HepG2 (cell line): ENCODE results near the gene PFKL. TPM values are rescaled to one million over a fixed set of nuclear protein-coding genes. Genes with fewer than 3 reads are reported as not detected.

ENCODE experiments used
- ATRX ChIP-seq: sonication (generic); formaldehyde crosslinking; IDR thresholded peaks from 2 replicates; pipeline ENCODE4 v1.4.0; 2020; ENCODE audit warnings: missing genetic modification reagents, borderline replicate concordance
- ELF3 ChIP-seq: IDR thresholded peaks from 2 replicates; pipeline ENCODE4 v1.6.1; 2016; ENCODE audit warnings: missing genetic modification reagents, missing compliant biosample characterization
- HMG20B ChIP-seq: conservative IDR thresholded peaks from 2 replicates; pipeline ENCODE4 v1.6.1; 2016; ENCODE audit warnings: missing genetic modification reagents, missing compliant biosample characterization
- KDM5A ChIP-seq: fragments of 200-600 bp; sonication (generic); IDR thresholded peaks from 2 replicates; pipeline ENCODE4 v1.7.0; 2018; ENCODE audit warnings: antibody characterized with exemption, mild to moderate bottlenecking, low read length, borderline replicate concordance
- MYNN ChIP-seq: sonication (generic); formaldehyde crosslinking; IDR thresholded peaks from 2 replicates; pipeline ENCODE4 v1.4.0; 2020; ENCODE audit warnings: mild to moderate bottlenecking, low read depth, missing genetic modification reagents
- PHF5A ChIP-seq: IDR thresholded peaks from one replicate; pipeline ENCODE4 v1.6.1; 2018; ENCODE audit warnings: low read depth, missing genetic modification reagents; ENCODE audit not compliant: unreplicated experiment
- RAD51 ChIP-seq: fragments of 450-650 bp; IDR thresholded peaks from 2 replicates; pipeline ENCODE4 v1.6.1; 2016; ENCODE audit warnings: borderline replicate concordance
- TP53 ChIP-seq: sonication (generic); formaldehyde crosslinking; conservative IDR thresholded peaks from 2 replicates; pipeline ENCODE4 v1.4.0; 2020; ENCODE audit warnings: missing genetic modification reagents
- ZFP82 ChIP-seq: sonication (generic); formaldehyde crosslinking; IDR thresholded peaks from 2 replicates; pipeline ENCODE4 v1.5.1; 2020; ENCODE audit warnings: mild to moderate bottlenecking, missing genetic modification reagents, borderline replicate concordance
- ZNF263 ChIP-seq: sonication (generic); formaldehyde crosslinking; IDR thresholded peaks from 2 replicates; pipeline ENCODE4 v1.4.0; 2020; ENCODE audit warnings: missing genetic modification reagents
- ZNF879 ChIP-seq: sonication (generic); formaldehyde crosslinking; IDR thresholded peaks from 2 replicates; pipeline ENCODE4 v1.8.1; 2023; ENCODE audit warnings: missing genetic modification reagents
- ZNF891 ChIP-seq: sonication (generic); formaldehyde crosslinking; IDR thresholded peaks from 2 replicates; pipeline ENCODE4 v1.5.0; 2020; ENCODE audit warnings: mild to moderate bottlenecking, missing genetic modification reagents
- polyA plus RNA-seq, 8 experiments: library from polyadenylated mRNA; depleted of rRNA in 3 of 8; stranded (reverse) in 7 of 8; unstranded in 1 of 8; fragments of >200 nt; fragmentation: Illumina TruSeq in 4 of 8; extraction: Trizol in 4 of 8; gene quantifications; 2 replicates each; pipeline versions ENCODE4 v1.2.1 to v1.2.3, GENCODE V29; 2011 to 2016; ENCODE audit warnings: low read depth in 4 of 8, missing spikeins in 1 of 8, mixed read lengths in 1 of 8; ENCODE audit not compliant: insufficient read depth in 1 of 8
- total RNA-seq, 5 experiments: library from RNA; depleted of rRNA; stranded (reverse); fragments of >200 nt; fragmentation: Illumina TruSeq; extraction: Trizol; gene quantifications; 2 replicates each; pipeline ENCODE4 v1.2.3, GENCODE V29; 2016; ENCODE audit warnings: low read depth in 1 of 5
- TF ChIP-seq, protein P1 (sequence below): sonication (generic); formaldehyde crosslinking; IDR thresholded peaks from 2 replicates; pipeline ENCODE4 v1.4.0; 2020; ENCODE audit warnings: mild to moderate bottlenecking, missing genetic modification reagents, borderline replicate concordance
- TF ChIP-seq, protein P2 (sequence below): sonication (generic); formaldehyde crosslinking; conservative IDR thresholded peaks from 2 replicates; pipeline ENCODE4 v1.4.0; 2020; ENCODE audit warnings: mild to moderate bottlenecking, missing genetic modification reagents, moderate library complexity
- TF ChIP-seq, protein P3 (sequence below): IDR thresholded peaks from 2 replicates; pipeline ENCODE4 v1.4.0; 2020; ENCODE audit warnings: mild to moderate bottlenecking, missing genetic modification reagents
- TF ChIP-seq, protein P4 (sequence below): sonication (generic); formaldehyde crosslinking; IDR thresholded peaks from 2 replicates; pipeline ENCODE4 v1.8.1; 2023; ENCODE audit warnings: mild to moderate bottlenecking, missing genetic modification reagents, borderline replicate concordance
- TF ChIP-seq, protein P5 (sequence below): IDR thresholded peaks from 2 replicates; pipeline ENCODE4 v1.6.1; 2016; ENCODE audit warnings: missing compliant biosample characterization, missing genetic modification reagents, borderline replicate concordance

Gene PFKL
- total and polyA plus RNA-seq, 2 of the 13 experiments (the other 11 are each of a cell fraction or from before 2014, with no cell fraction given), result 92.8 to 106 TPM

GRCh38 chr21:44370027-44370735 is 70.3 kb downstream of the PFKL start (continued):
- TF ChIP-seq, protein P1, sequence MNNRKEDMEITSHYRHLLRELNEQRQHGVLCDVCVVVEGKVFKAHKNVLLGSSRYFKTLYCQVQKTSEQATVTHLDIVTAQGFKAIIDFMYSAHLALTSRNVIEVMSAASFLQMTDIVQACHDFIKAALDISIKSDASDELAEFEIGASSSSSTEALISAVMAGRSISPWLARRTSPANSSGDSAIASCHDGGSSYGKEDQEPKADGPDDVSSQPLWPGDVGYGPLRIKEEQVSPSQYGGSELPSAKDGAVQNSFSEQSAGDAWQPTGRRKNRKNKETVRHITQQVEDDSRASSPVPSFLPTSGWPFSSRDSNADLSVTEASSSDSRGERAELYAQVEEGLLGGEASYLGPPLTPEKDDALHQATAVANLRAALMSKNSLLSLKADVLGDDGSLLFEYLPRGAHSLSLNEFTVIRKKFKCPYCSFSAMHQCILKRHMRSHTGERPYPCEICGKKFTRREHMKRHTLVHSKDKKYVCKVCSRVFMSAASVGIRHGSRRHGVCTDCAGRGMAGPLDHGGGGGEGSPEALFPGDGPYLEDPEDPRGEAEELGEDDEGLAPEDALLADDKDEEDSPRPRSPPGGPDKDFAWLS (CRISPR knock-in tag), result no peak
- TF ChIP-seq RAD51 (peak; percentile 28; the same call in 1 of the 2 replicates), ZNF891 (CRISPR knock-in tag) (no peak), HMG20B (CRISPR knock-in tag) (no peak), KDM5A (no peak), ATRX (CRISPR knock-in tag) (no peak), ZNF879 (no peak), ZFP82 (CRISPR knock-in tag) (no peak), PHF5A (CRISPR knock-in tag) (no peak), MYNN (CRISPR knock-in tag) (no peak), ELF3 (CRISPR knock-in tag) (no peak), TP53 (CRISPR knock-in tag) (no peak), ZNF263 (CRISPR knock-in tag) (peak; percentile 46; the same call in 1 of the 2 replicates)
- TF ChIP-seq, protein P2, sequence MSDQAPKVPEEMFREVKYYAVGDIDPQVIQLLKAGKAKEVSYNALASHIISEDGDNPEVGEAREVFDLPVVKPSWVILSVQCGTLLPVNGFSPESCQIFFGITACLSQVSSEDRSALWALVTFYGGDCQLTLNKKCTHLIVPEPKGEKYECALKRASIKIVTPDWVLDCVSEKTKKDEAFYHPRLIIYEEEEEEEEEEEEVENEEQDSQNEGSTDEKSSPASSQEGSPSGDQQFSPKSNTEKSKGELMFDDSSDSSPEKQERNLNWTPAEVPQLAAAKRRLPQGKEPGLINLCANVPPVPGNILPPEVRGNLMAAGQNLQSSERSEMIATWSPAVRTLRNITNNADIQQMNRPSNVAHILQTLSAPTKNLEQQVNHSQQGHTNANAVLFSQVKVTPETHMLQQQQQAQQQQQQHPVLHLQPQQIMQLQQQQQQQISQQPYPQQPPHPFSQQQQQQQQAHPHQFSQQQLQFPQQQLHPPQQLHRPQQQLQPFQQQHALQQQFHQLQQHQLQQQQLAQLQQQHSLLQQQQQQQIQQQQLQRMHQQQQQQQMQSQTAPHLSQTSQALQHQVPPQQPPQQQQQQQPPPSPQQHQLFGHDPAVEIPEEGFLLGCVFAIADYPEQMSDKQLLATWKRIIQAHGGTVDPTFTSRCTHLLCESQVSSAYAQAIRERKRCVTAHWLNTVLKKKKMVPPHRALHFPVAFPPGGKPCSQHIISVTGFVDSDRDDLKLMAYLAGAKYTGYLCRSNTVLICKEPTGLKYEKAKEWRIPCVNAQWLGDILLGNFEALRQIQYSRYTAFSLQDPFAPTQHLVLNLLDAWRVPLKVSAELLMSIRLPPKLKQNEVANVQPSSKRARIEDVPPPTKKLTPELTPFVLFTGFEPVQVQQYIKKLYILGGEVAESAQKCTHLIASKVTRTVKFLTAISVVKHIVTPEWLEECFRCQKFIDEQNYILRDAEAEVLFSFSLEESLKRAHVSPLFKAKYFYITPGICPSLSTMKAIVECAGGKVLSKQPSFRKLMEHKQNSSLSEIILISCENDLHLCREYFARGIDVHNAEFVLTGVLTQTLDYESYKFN (CRISPR knock-in tag), result peak; percentile 80
- TF ChIP-seq, protein P3, sequence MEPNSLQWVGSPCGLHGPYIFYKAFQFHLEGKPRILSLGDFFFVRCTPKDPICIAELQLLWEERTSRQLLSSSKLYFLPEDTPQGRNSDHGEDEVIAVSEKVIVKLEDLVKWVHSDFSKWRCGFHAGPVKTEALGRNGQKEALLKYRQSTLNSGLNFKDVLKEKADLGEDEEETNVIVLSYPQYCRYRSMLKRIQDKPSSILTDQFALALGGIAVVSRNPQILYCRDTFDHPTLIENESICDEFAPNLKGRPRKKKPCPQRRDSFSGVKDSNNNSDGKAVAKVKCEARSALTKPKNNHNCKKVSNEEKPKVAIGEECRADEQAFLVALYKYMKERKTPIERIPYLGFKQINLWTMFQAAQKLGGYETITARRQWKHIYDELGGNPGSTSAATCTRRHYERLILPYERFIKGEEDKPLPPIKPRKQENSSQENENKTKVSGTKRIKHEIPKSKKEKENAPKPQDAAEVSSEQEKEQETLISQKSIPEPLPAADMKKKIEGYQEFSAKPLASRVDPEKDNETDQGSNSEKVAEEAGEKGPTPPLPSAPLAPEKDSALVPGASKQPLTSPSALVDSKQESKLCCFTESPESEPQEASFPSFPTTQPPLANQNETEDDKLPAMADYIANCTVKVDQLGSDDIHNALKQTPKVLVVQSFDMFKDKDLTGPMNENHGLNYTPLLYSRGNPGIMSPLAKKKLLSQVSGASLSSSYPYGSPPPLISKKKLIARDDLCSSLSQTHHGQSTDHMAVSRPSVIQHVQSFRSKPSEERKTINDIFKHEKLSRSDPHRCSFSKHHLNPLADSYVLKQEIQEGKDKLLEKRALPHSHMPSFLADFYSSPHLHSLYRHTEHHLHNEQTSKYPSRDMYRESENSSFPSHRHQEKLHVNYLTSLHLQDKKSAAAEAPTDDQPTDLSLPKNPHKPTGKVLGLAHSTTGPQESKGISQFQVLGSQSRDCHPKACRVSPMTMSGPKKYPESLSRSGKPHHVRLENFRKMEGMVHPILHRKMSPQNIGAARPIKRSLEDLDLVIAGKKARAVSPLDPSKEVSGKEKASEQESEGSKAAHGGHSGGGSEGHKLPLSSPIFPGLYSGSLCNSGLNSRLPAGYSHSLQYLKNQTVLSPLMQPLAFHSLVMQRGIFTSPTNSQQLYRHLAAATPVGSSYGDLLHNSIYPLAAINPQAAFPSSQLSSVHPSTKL, result 0 out of 2 replicates have a peak, but pooled peaks have one; percentile 22
- TF ChIP-seq, protein P4, sequence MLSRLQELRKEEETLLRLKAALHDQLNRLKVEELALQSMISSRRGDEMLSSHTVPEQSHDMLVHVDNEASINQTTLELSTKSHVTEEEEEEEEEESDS (CRISPR knock-in tag), result no peak
- TF ChIP-seq, protein P5, sequence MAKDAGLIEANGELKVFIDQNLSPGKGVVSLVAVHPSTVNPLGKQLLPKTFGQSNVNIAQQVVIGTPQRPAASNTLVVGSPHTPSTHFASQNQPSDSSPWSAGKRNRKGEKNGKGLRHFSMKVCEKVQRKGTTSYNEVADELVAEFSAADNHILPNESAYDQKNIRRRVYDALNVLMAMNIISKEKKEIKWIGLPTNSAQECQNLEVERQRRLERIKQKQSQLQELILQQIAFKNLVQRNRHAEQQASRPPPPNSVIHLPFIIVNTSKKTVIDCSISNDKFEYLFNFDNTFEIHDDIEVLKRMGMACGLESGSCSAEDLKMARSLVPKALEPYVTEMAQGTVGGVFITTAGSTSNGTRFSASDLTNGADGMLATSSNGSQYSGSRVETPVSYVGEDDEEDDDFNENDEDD (CRISPR knock-in tag), result no peak; the same call in 1 of the 2 replicates
